GM12878 (cell line): ENCODE data around the gene PPP6R1. TPM values are rescaled to one million over a fixed set of nuclear protein-coding genes. Genes with fewer than 3 reads are reported as not detected.

ENCODE experiments used
- BCL11A ChIP-seq: IDR thresholded peaks from 2 replicates; pipeline ENCODE4 v1.6.1; 2011; ENCODE audit warnings: low read depth, low read length
- CHD2 ChIP-seq: IDR thresholded peaks from 2 replicates; pipeline ENCODE4 v1.6.1; 2011; ENCODE audit warnings: low read depth, low read length, improper control_type of control experiment, borderline replicate concordance
- CREM ChIP-seq: IDR thresholded peaks from 2 replicates; pipeline ENCODE4 v1.6.1; 2014; ENCODE audit warnings: antibody characterized with exemption, low read depth
- MYC ChIP-seq: IDR thresholded peaks from 2 replicates; pipeline ENCODE4 v1.6.1; 2011; ENCODE audit warnings: mild to moderate bottlenecking, low read length, moderate library complexity, inconsistent platforms; ENCODE audit not compliant: insufficient read depth, insufficient replicate concordance, insufficient read length, severe bottlenecking
- SIX5 ChIP-seq: IDR thresholded peaks from 2 replicates; pipeline ENCODE4 v1.6.1; 2011; ENCODE audit warnings: mild to moderate bottlenecking, low read depth, low read length, moderate library complexity; ENCODE audit not compliant: severe bottlenecking
- SMAD1 ChIP-seq: fragments of 450-650 bp; IDR thresholded peaks from 2 replicates; pipeline ENCODE4 v1.6.1; 2018; ENCODE audit warnings: mild to moderate bottlenecking, low read depth; ENCODE audit not compliant: partially characterized antibody
- SREBF1 ChIP-seq: IDR thresholded peaks from 2 replicates; pipeline ENCODE4 v1.6.1; 2012; ENCODE audit warnings: mild to moderate bottlenecking, low read length
- TARDBP ChIP-seq: IDR thresholded peaks from 2 replicates; pipeline ENCODE4 v1.6.1; 2016; ENCODE audit warnings: borderline replicate concordance
- TCF12 ChIP-seq: IDR thresholded peaks from 2 replicates; pipeline ENCODE4 v1.6.1; 2011; ENCODE audit warnings: low read depth, mild to moderate bottlenecking, low read length
- ZNF207 ChIP-seq: fragments of 450-650 bp; IDR thresholded peaks from 2 replicates; pipeline ENCODE4 v1.6.1; 2014; ENCODE audit warnings: antibody characterized with exemption, mild to moderate bottlenecking, borderline replicate concordance
- polyA plus RNA-seq, 11 experiments: library from polyadenylated mRNA; depleted of rRNA in 4 of 11; unstranded in 6 of 11; stranded (reverse) in 5 of 11; fragments of >200 nt; fragmentation: Nextera tagmentation in 4 of 11; fragmentation: Illumina TruSeq in 1 of 11; extraction: Ambion mirVana in 4 of 11; extraction: Trizol in 1 of 11; gene quantifications; 1 replicate in 1 of 11; 2 replicates in 10 of 11; pipeline versions ENCODE4 v1.2.1 to v1.2.3, GENCODE V29; 2011 to 2016; ENCODE audit warnings: inconsistent platforms in 2 of 11, missing spikeins in 2 of 11, low read depth in 1 of 11
- total RNA-seq, 4 experiments: library from RNA; depleted of rRNA in 3 of 4; stranded (reverse); fragments of >200 nt in 3 of 4; fragmentation: Illumina TruSeq in 1 of 4; extraction: Trizol in 1 of 4; gene quantifications; 2 replicates each; pipeline versions ENCODE4 v1.2.1 to v1.2.3, GENCODE V29; 2013 to 2021
- TF ChIP-seq, protein P1 (sequence below): fragments of 450-650 bp; formaldehyde crosslinking; IDR thresholded peaks from 2 replicates; pipeline ENCODE4 v1.4.0; 2022; ENCODE audit warnings: mild to moderate bottlenecking, moderate library complexity
- TF ChIP-seq, protein P2 (sequence below): fragments of 450-650 bp; IDR thresholded peaks from 2 replicates; pipeline ENCODE4 v1.6.1; 2016; ENCODE audit warnings: mild to moderate bottlenecking, moderate library complexity, borderline replicate concordance

Gene PPP6R1
- total and polyA plus RNA-seq, 10 of the 15 experiments (the other 5 are each of a cell fraction or from before 2014, with no cell fraction given), result 0.80 to 173 (median 63.7) TPM

DNA sequence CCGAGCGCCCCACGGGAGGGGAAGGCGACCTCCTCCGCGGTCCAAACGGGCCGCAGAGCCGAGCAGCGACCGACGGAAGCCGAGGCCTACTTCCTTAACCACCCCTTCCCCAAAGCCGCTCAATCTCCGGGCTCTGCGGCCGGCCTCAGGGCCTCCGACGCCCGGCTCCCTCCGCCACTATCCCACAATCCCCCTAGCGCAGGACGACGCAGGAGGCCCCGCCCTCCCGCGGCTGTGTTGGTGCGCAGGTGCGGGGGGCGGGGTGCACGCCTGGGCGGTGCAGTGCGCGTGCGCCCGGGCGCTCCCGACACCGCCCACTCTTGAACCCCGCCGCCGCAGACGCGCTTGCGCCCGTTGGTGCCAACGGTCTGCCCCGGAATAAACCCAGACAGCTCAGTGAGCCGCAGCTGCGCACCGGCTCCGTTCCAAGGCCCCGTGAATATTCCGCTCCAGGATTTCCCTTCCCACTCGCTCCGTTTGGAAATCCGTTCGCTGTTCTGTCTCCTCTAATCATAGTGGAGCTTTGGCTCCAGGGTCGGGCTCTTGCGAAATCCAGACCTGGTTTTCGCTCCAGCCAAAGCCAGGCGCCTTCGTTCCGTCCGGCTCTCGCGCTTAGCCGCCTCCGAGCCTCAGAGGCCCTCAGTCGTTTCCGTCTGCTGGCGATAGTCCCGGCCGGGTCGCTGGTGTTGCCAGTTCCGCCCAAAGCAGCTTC is at the start of gene PPP6R1 (continued):
- TF ChIP-seq, protein P1, sequence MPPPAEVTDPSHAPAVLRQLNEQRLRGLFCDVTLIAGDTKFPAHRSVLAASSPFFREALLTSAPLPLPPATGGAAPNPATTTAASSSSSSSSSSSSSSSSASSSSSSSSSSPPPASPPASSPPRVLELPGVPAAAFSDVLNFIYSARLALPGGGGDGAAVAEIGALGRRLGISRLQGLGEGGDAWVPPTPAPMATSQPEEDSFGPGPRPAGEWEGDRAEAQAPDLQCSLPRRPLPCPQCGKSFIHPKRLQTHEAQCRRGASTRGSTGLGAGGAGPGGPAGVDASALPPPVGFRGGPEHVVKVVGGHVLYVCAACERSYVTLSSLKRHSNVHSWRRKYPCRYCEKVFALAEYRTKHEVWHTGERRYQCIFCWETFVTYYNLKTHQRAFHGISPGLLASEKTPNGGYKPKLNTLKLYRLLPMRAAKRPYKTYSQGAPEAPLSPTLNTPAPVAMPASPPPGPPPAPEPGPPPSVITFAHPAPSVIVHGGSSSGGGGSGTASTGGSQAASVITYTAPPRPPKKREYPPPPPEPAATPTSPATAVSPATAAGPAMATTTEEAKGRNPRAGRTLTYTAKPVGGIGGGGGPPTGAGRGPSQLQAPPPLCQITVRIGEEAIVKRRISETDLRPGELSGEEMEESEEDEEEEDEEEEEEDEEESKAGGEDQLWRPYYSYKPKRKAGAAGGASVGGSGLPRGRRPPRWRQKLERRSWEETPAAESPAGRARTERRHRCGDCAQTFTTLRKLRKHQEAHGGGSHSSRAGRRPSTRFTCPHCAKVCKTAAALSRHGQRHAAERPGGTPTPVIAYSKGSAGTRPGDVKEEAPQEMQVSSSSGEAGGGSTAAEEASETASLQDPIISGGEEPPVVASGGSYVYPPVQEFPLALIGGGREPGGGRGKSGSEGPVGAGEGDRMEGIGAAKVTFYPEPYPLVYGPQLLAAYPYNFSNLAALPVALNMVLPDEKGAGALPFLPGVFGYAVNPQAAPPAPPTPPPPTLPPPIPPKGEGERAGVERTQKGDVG (CRISPR knock-in tag), result no peak
- TF ChIP-seq TCF12 (peak; percentile 90), ZNF207 (peak; percentile 99), BCL11A (no peak), CREM (peak; percentile 76), TARDBP (peak; percentile 79), SREBF1 (no peak; the same call in 1 of the 2 replicates), MYC (no peak), CHD2 (peak; percentile 63), SMAD1 (peak; percentile 91), SIX5 (peak; percentile 4)
- TF ChIP-seq, protein P2, sequence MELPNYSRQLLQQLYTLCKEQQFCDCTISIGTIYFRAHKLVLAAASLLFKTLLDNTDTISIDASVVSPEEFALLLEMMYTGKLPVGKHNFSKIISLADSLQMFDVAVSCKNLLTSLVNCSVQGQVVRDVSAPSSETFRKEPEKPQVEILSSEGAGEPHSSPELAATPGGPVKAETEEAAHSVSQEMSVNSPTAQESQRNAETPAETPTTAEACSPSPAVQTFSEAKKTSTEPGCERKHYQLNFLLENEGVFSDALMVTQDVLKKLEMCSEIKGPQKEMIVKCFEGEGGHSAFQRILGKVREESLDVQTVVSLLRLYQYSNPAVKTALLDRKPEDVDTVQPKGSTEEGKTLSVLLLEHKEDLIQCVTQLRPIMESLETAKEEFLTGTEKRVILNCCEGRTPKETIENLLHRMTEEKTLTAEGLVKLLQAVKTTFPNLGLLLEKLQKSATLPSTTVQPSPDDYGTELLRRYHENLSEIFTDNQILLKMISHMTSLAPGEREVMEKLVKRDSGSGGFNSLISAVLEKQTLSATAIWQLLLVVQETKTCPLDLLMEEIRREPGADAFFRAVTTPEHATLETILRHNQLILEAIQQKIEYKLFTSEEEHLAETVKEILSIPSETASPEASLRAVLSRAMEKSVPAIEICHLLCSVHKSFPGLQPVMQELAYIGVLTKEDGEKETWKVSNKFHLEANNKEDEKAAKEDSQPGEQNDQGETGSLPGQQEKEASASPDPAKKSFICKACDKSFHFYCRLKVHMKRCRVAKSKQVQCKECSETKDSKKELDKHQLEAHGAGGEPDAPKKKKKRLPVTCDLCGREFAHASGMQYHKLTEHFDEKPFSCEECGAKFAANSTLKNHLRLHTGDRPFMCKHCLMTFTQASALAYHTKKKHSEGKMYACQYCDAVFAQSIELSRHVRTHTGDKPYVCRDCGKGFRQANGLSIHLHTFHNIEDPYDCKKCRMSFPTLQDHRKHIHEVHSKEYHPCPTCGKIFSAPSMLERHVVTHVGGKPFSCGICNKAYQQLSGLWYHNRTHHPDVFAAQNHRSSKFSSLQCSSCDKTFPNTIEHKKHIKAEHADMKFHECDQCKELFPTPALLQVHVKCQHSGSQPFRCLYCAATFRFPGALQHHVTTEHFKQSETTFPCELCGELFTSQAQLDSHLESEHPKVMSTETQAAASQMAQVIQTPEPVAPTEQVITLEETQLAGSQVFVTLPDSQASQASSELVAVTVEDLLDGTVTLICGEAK, result peak; percentile 79; the same call in 1 of the 2 replicates
